ENCODE data around the gene TAS1R1.

The TAS1R1 gene

DNA sequence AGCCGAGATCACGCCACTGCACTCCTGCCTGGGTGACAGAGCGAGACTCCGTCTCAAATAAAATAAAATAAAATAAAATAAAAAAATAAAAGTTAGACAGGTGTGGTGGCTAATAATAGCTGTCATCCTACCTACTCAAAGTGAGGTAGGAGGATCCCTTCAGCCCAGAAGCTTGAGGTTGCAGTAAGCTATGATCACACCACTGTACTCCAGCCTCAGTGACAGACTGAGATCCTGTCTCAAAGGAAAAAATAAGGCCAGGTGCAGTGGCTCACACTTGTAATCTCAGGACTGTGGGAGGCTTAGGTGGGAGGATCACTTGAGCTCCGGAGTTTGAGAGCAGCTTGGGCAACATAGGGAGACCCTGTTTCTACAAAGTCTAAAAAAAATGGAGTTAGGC lies 18.8 kb upstream of the TAS1R1 start:
- TF ChIP-seq, protein P1, sequence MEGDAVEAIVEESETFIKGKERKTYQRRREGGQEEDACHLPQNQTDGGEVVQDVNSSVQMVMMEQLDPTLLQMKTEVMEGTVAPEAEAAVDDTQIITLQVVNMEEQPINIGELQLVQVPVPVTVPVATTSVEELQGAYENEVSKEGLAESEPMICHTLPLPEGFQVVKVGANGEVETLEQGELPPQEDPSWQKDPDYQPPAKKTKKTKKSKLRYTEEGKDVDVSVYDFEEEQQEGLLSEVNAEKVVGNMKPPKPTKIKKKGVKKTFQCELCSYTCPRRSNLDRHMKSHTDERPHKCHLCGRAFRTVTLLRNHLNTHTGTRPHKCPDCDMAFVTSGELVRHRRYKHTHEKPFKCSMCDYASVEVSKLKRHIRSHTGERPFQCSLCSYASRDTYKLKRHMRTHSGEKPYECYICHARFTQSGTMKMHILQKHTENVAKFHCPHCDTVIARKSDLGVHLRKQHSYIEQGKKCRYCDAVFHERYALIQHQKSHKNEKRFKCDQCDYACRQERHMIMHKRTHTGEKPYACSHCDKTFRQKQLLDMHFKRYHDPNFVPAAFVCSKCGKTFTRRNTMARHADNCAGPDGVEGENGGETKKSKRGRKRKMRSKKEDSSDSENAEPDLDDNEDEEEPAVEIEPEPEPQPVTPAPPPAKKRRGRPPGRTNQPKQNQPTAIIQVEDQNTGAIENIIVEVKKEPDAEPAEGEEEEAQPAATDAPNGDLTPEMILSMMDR (IDR thresholded peaks at IDR 0.05; ENCODE audit: low read depth, low read length), result no peak
- no peak overlapping the region for H3K4me3 ChIP-seq (ENCODE audit: low read depth, low read length)

DNA sequence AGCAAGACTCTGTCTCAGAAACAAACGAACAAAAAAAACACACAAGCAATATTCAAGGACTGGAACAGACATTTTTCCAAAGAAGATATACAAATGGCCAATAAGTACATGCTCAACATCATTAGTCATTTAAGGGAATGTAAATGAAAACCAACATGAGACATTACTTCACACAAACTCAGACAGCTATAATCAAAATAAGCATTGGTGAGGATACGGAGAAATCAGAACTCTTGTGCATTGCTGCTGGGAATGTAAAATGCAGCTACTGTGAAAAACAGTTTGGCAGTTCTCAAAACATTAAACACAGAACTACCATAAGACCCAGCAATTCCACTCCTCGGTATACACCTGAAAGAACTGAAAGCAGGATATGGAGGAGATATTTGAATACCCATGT lies 16.2 kb upstream of the TAS1R1 start:
- TF ChIP-seq, protein P1 (IDR thresholded peaks at IDR 0.05; ENCODE audit: low read depth, low read length), result no peak
- no peak overlapping the region for H3K4me3 ChIP-seq (ENCODE audit: low read depth, low read length)

DNA sequence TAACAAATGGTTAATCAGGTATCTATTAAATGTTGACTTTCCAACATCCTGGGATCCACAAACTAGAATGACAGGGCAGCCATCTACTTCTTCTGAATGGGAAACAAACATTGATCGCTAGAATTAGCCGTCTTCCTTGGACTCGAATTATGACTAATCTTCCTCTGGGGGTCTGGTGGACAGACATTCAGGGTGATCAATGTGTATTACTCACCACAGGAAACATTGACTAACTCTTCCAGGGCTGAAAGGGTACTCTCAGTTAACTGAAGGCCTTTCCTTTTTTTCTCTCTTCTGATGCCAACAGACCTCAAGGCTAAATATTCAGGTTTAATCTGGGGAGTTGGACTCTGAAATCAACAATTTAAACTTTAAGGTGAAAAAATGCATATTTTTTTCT lies 10.3 kb upstream of the TAS1R1 start:
- no peak overlapping the region for H3K4me3 ChIP-seq (ENCODE audit: low read depth, low read length)
- TF ChIP-seq, protein P1 (IDR thresholded peaks at IDR 0.05; ENCODE audit: low read depth, low read length), result no peak

DNA sequence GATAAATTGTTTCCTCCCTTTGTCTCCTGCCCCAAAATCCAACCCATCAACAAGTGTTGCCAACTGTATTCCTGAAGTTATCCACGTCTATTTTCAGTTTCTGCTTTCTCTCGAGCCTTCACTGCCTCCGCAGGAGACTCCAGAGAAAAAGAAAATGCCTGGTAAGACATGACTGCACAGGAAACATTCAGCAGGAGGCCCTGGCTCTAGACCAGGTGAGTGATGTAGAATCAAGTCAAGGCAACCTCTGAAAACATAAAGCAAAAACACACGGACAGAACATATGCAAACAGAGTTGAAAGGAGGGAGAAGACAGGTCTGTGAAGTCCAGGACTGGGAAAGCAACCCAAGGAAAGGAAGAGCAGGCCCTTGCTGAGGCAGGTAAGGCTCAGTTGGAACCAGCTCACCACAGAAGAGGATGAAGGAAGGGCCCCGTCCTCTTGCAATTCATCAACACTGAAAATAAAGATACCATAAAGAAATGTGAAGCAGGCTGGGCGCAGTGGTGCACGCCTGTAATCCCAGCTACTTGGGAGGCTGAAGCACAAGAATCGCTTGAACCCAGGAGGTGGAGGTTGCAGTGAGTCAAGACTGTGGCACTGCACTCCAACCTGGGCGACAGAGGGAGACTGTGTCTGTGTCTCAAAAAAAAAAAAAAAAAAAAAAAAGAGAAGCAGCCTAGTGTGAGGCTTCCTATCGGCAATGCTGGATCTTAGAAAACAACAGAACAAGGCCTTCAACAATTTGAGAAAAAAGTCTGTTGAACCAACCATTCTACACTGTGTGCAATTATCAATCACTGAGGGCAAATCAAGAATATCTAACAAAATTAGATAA lies 9.6 kb upstream of the TAS1R1 start:
- H3K4me3 ChIP-seq (ENCODE audit: low read depth, low read length), result no peak overlapping the region
- TF ChIP-seq, protein P1 (IDR thresholded peaks at IDR 0.05; ENCODE audit: low read depth, low read length), result no peak

DNA sequence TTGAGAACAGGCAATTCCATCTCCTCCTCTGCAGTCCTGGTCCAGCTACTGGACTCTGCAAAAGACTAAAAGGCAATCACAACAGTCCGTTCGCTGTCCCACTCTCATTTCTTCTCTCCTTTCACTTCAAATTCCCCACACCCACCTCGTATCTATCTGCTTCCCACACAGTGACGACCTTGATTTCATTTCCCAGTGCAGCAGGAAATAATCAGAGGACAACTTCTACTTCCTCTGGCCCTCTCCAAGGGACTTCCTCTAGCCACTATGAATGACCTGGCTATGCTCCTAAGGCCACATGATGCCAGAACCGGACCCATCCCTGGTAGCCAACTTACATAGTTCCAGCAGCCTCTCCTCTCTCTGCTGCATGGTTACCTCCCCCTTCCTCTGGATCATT lies 8.8 kb upstream of the TAS1R1 start:
- TF ChIP-seq, protein P1 (IDR thresholded peaks at IDR 0.05; ENCODE audit: low read depth, low read length), result no peak

DNA sequence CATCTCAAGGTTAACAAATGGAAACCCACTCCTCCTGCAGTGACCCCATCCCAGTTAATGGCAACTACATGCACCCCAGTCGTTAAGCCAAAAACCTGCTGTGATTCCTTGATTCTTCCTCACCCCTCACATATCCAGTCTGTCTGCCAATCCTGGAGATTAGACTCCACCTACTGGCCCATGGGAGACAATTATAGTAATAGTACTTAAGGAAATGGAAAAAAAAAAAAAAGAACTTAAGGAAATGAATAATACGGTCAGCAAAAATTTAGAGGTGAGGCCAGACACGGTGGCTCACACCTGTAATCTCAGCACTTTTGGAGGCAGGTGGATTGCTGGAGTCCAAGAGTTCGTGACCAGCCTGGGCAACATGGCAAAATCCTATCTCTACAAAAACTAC lies 7.8 kb upstream of the TAS1R1 start:
- no peak overlapping the region for H3K4me3 ChIP-seq (ENCODE audit: low read depth, low read length)
- TF ChIP-seq, protein P1 (IDR thresholded peaks at IDR 0.05; ENCODE audit: low read depth, low read length), result no peak

More for the DNA sequence above, 8.8 kb upstream of the TAS1R1 start:
- H3K4me3 ChIP-seq (ENCODE audit: low read depth, low read length), result no peak overlapping the region

DNA sequence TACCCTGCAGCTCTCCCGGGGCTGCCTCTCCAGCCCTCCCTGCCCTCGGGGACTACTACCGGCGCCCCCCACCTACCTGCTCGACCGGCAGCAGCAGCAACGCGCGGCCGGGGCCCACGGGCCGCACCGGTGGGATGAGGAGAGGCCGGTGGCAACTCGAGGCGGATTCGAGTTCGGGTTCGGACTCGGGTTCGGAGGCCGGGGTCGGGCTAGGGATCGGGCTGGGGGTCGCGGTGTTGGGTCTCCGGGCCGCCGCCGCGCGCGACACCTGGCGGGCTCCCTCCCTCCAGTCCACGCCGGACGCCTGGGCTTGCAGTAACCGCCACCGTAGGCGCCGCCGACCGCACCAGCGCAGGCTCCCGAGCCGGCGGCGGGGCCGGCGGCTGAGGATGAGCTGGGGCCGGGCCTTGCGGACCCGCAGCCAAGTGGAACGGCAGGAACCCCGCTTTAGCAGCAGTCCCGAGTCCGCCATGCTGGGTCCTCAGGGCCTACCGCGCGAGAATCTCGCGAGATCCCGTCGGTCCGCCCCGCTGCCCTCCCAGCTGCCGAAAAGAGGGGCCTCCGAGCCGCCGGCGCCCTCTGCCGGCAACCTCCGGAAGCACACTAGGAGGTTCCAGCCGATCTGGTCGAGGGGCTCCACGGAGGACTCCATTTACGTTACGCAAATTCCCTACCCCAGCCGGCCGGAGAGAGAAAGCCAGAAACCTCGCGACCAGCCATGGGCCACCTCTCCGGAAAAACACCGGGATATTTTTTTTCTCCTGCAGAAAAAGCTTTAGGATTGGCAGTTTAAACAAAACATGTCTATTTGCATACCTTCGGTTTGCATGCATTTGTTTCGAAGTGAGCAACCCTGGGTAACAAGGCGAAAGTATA lies 838 bp upstream of the TAS1R1 start, which contains the start of gene NOL9:
TSS of gene NOL9 (minus strand) at position 483 of the 876 bp plus-strand sequence. CDS start at position 472, 11 bp downstream.
- TF ChIP-seq, protein P1 (IDR thresholded peaks at IDR 0.05; ENCODE audit: low read depth, low read length), result peak; percentile 89
- H3K4me3 ChIP-seq (ENCODE audit: low read depth, low read length), result peak within 1 kb of the TSS; percentile 97
